H1 (cell line): ENCODE results near the gene TOM1L2. TPM values are rescaled to one million over a fixed set of nuclear protein-coding genes. Genes with fewer than 3 reads are reported as not detected.

Experiments used
- EZH2 ChIP-seq: fragments of 200-600 bp; sonication (generic); IDR thresholded peaks from 2 replicates; pipeline ENCODE4 v1.7.1; 2012; ENCODE audit warnings: low read depth, mild to moderate bottlenecking, moderate library complexity, low read length, inconsistent platforms; ENCODE audit not compliant: severe bottlenecking
- GABPA ChIP-seq: IDR thresholded peaks from 2 replicates; pipeline ENCODE4 v1.6.1; 2011; ENCODE audit warnings: mild to moderate bottlenecking, low read length, moderate library complexity, borderline replicate concordance; ENCODE audit not compliant: insufficient read depth
- HDAC2 ChIP-seq, 2 experiments: fragments of 300-600 bp in 1 of 2; sonication (generic) in 1 of 2; IDR thresholded peaks; 2 replicates each; pipeline ENCODE4 v1.6.1; 2011 to 2012; ENCODE audit warnings: low read depth in 2 of 2, low read length in 2 of 2, mild to moderate bottlenecking in 2 of 2, moderate library complexity in 2 of 2, borderline replicate concordance in 1 of 2, inconsistent platforms in 1 of 2
- KDM4A ChIP-seq: IDR thresholded peaks from one replicate; pipeline ENCODE4 v1.7.1; 2012; ENCODE audit warnings: low read depth, mild to moderate bottlenecking, moderate library complexity, low read length, inconsistent platforms; ENCODE audit not compliant: severe bottlenecking
- PHF8 ChIP-seq: fragments of 200-600 bp; sonication (generic); conservative IDR thresholded peaks from 2 replicates; pipeline ENCODE4 v1.7.1; 2012; ENCODE audit warnings: low read depth, mild to moderate bottlenecking, inconsistent platforms, low read length, moderate library complexity
- RNF2 ChIP-seq: fragments of 200-900, 300-1000 bp; sonication (generic); IDR thresholded peaks from 2 replicates; pipeline ENCODE4 v1.7.1; 2016; ENCODE audit warnings: borderline replicate concordance, low read depth, mild to moderate bottlenecking, antibody characterized with exemption, low read length; ENCODE audit not compliant: poor library complexity, severe bottlenecking; ENCODE audit errors: missing control alignments
- SIRT6 ChIP-seq: IDR thresholded peaks from one replicate; pipeline ENCODE4 v1.7.1; 2012; ENCODE audit warnings: low read length, inconsistent platforms
- TAF1 ChIP-seq: IDR thresholded peaks from 2 replicates; pipeline ENCODE4 v1.6.1; 2011; ENCODE audit warnings: mild to moderate bottlenecking, low read depth, low read length
- polyA plus RNA-seq, 7 experiments: library from polyadenylated mRNA; depleted of rRNA in 3 of 7; stranded (reverse) in 5 of 7; unstranded in 2 of 7; fragments of >200 nt in 5 of 7; fragments of 200-250 nt in 2 of 7; gene quantifications; 1 replicate in 5 of 7; 2 replicates in 1 of 7; 4 replicates in 1 of 7; pipeline versions ENCODE4 v1.2.1 to v1.2.3, GENCODE V29; 2011 to 2013; ENCODE audit warnings: missing spikeins in 2 of 7, mixed read lengths in 2 of 7
- total RNA-seq: library from RNA; stranded (reverse); fragmentation: NEBNext Ultra II Directional; extraction: Animal tissue kit (Norgen Biotek cat#: 25700); gene quantifications from 2 replicates; pipeline ENCODE4 v1.2.1, GENCODE V29; 2021

The TOM1L2 gene
- total and polyA plus RNA-seq, 2 of the 8 experiments (the other 6 are each of a cell fraction or from before 2014, with no cell fraction given) = 2.0 to 3.4 TPM

DNA sequence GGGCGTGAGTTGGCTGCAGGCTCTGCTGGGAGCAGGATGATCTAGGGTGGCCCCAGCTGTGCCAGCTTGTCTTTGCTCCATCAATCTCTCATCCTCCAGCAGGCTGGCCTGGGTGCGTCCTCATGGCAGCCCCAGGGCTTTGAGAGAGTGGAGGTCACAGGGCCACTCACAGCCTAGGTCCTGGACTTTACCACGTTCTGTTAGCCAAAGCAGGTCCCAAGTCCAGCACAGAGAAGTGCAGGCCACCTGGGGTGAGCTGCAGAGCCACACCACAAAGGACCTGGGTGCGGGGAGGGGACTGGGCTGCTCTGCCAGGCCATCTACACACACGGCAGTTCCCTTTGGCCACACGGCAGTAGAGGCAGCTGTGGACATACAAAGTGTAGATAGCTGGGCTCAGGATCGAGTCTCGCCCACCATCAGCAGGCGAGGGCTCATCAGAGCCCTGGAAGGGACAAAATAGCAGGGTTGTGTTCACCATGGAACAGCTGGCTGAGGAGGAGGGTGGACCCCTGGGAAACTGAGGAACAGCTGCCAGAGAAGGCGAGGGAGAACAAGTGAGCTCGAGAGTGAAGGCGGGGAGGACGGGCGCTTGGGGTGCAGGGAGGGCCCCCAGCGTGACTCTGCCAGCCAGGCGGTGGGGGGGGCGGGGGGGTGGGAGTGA, 165.5 kb downstream of the TOM1L2 start (continued):
- TF ChIP-seq KDM4A (no peak), EZH2 (no peak), GABPA (no peak), HDAC2 (IDR thresholded peaks at IDR 0.05; ENCODE audit: borderline replicate concordance in 1 of 2, low read depth in 2 of 2, low read length in 2 of 2) (no peak), PHF8 (no peak), TAF1 (no peak), SIRT6 (no peak), RNF2 (no peak)
